ENCODE results near the gene FLT4. TPM values are rescaled to one million over a fixed set of nuclear protein-coding genes. Genes with fewer than 3 reads are reported as not detected.

Gene FLT4
- polyA plus RNA-seq, 1 donor from 2014 or later = 0.04 TPM

- H4K20me1 ChIP-seq (ENCODE audit: insufficient read depth) = no peaks in the 10 kb centered on the region
- H3K79me2 ChIP-seq (replicated peaks; ENCODE audit: insufficient read depth, low read length) = no peaks in the 10 kb centered on the region
- H3K4me3 ChIP-seq (ENCODE audit: low read length) = no peak overlapping the region
- H3K9me2 ChIP-seq (ENCODE audit: insufficient read depth, low read length) = no peaks in the 10 kb centered on the region
- H3F3A ChIP-seq (ENCODE audit: insufficient read depth, low read length, poor library complexity, severe bottlenecking) = no peaks in the 10 kb centered on the region
- H2AFZ ChIP-seq (ENCODE audit: low read depth, low read length) = no peak overlapping the region
- TF ChIP-seq CTCF (IDR thresholded peaks at IDR 0.05; ENCODE audit: poor library complexity, severe bottlenecking) (no peak), EZH2 (IDR thresholded peaks at IDR 0.05; ENCODE audit: borderline replicate concordance, insufficient read depth, low read length, poor library complexity, severe bottlenecking) (no peak), EP300 (conservative IDR thresholded peaks at IDR 0.05; ENCODE audit: poor library complexity, severe bottlenecking) (no peak), SMC3 (conservative IDR thresholded peaks at IDR 0.05; ENCODE audit: poor library complexity) (no peak), REST (IDR thresholded peaks at IDR 0.05; ENCODE audit: borderline replicate concordance) (no peak), RAD21 (conservative IDR thresholded peaks at IDR 0.05) (no peak), POLR2AphosphoS5 (IDR thresholded peaks at IDR 0.05) (no peak), MXI1 (conservative IDR thresholded peaks at IDR 0.05; ENCODE audit: poor library complexity, severe bottlenecking) (no peak), TAF1 (IDR thresholded peaks at IDR 0.05; ENCODE audit: low read depth) (no peak)
- no peak overlapping the region for H3K27ac ChIP-seq (ENCODE audit: low read length)
- no peaks in the 10 kb centered on the region for H3K36me3 ChIP-seq (ENCODE audit: insufficient read depth, low read length)
- H3K9me3 ChIP-seq (ENCODE audit: low read length) = no peaks in the 10 kb centered on the region
- H3K27me3 ChIP-seq (ENCODE audit: insufficient read depth, low read depth, low read length) = no peaks in the 10 kb centered on the region
- no peak overlapping the region for H3K9ac ChIP-seq (ENCODE audit: low read length)
- no peak overlapping the region for H3K4me2 ChIP-seq (ENCODE audit: low read length)
These were observed 21.2 kb downstream of the FLT4 start for GRCh38 chr5:180628211-180628610.

- Histone ChIP-seq H3F3A (ENCODE audit: insufficient read depth, low read length, poor library complexity, severe bottlenecking) (no peaks in the 10 kb centered on the region), H2AFZ (ENCODE audit: low read depth, low read length) (no peak overlapping the region), H3K9me2 (ENCODE audit: insufficient read depth, low read length) (no peaks in the 10 kb centered on the region), H3K4me2 (ENCODE audit: low read length) (no peak overlapping the region), H3K27ac (ENCODE audit: low read length) (no peak overlapping the region), H3K4me3 (ENCODE audit: low read length) (no peak overlapping the region), H3K9me3 (ENCODE audit: low read length) (no peaks in the 10 kb centered on the region), H3K9ac (ENCODE audit: low read length) (no peak overlapping the region), H4K20me1 (ENCODE audit: insufficient read depth) (no peaks in the 10 kb centered on the region), H3K36me3 (ENCODE audit: insufficient read depth, low read length) (no peaks in the 10 kb centered on the region), H3K27me3 (ENCODE audit: insufficient read depth, low read depth, low read length) (no peaks in the 10 kb centered on the region), H3K79me2 (replicated peaks; ENCODE audit: insufficient read depth, low read length) (no peaks in the 10 kb centered on the region)
- TF ChIP-seq CTCF (IDR thresholded peaks at IDR 0.05; ENCODE audit: poor library complexity, severe bottlenecking) (no peak), MXI1 (conservative IDR thresholded peaks at IDR 0.05; ENCODE audit: poor library complexity, severe bottlenecking) (no peak), EZH2 (IDR thresholded peaks at IDR 0.05; ENCODE audit: borderline replicate concordance, insufficient read depth, low read length, poor library complexity, severe bottlenecking) (no peak), EP300 (conservative IDR thresholded peaks at IDR 0.05; ENCODE audit: poor library complexity, severe bottlenecking) (no peak), POLR2AphosphoS5 (IDR thresholded peaks at IDR 0.05) (no peak), SMC3 (conservative IDR thresholded peaks at IDR 0.05; ENCODE audit: poor library complexity) (no peak), REST (IDR thresholded peaks at IDR 0.05; ENCODE audit: borderline replicate concordance) (no peak), RAD21 (conservative IDR thresholded peaks at IDR 0.05) (no peak), TAF1 (IDR thresholded peaks at IDR 0.05; ENCODE audit: low read depth) (no peak)
These were observed 21.8 kb downstream of the FLT4 start for GRCh38 chr5:180627386-180628120.
